ENCODE data around the gene EZH1.

GRCh38 chr17:42653179-42654124 is 91.4 kb downstream of the EZH1 start:
- no peak for TF ChIP-seq CTCF (IDR thresholded peaks at IDR 0.05)
- TF ChIP-seq POLR2AphosphoS5 (IDR thresholded peaks at IDR 0.05), result no peak
